HepG2 (cell line): Measurements from ENCODE around the gene WDR18. TPM values are rescaled to one million over a fixed set of nuclear protein-coding genes. Genes with fewer than 3 reads are reported as not detected.

ENCODE experiments used
- CSRNP1 ChIP-seq: sonication (generic); formaldehyde crosslinking; IDR thresholded peaks from 2 replicates; pipeline ENCODE4 v1.8.1; 2023; ENCODE audit warnings: mild to moderate bottlenecking, missing genetic modification reagents
- HNRNPL ChIP-seq: fragments of 200-400 bp; formaldehyde crosslinking; IDR thresholded peaks from 2 replicates; pipeline ENCODE4 v1.6.1; 2017; ENCODE audit warnings: mild to moderate bottlenecking, low read depth, low read length
- MAFG ChIP-seq: sonication (generic); formaldehyde crosslinking; IDR thresholded peaks from 2 replicates; pipeline ENCODE4 v1.5.1; 2020; ENCODE audit warnings: mild to moderate bottlenecking, missing genetic modification reagents
- MYPOP ChIP-seq: sonication (generic); formaldehyde crosslinking; IDR thresholded peaks from 2 replicates; pipeline ENCODE4 v1.8.1; 2023; ENCODE audit warnings: mild to moderate bottlenecking, moderate library complexity, missing genetic modification reagents
- NR2F6 ChIP-seq, 2 experiments: IDR thresholded peaks; 2 replicates each; pipeline ENCODE4 v1.6.1; 2016; ENCODE audit warnings: antibody characterized with exemption in 1 of 2, mild to moderate bottlenecking in 1 of 2
- RBM22 ChIP-seq: fragments of 200-400 bp; formaldehyde crosslinking; optimal IDR thresholded peaks from 2 replicates; pipeline ENCODE3; 2017; ENCODE audit warnings: mild to moderate bottlenecking, low read length, moderate library complexity
- REL ChIP-seq: sonication (generic); formaldehyde crosslinking; conservative IDR thresholded peaks from 2 replicates; pipeline ENCODE4 v1.8.0; 2022; ENCODE audit warnings: mild to moderate bottlenecking, missing genetic modification reagents, moderate library complexity
- TBX3 ChIP-seq: fragments of 450-650 bp; IDR thresholded peaks from 2 replicates; pipeline ENCODE4 v1.6.1; 2017; ENCODE audit warnings: antibody characterized with exemption, mild to moderate bottlenecking, inconsistent platforms, borderline replicate concordance
- ZFP36L1 ChIP-seq: sonication (generic); formaldehyde crosslinking; IDR thresholded peaks from 2 replicates; pipeline ENCODE4 v1.8.0; 2022; ENCODE audit warnings: mild to moderate bottlenecking, missing genetic modification reagents, moderate library complexity
- ZFP37 ChIP-seq: sonication (generic); formaldehyde crosslinking; IDR thresholded peaks from 2 replicates; pipeline ENCODE4 v1.4.0; 2020; ENCODE audit warnings: missing genetic modification reagents, borderline replicate concordance
- ZNF407 ChIP-seq: sonication (generic); formaldehyde crosslinking; IDR thresholded peaks from one replicate; pipeline ENCODE4 v1.5.1; 2020; ENCODE audit warnings: mild to moderate bottlenecking, missing genetic modification reagents; ENCODE audit errors: not compliant biosample characterization
- ZNF616 ChIP-seq: sonication (generic); formaldehyde crosslinking; IDR thresholded peaks from 2 replicates; pipeline ENCODE4 v1.5.0; 2020; ENCODE audit warnings: low read depth, mild to moderate bottlenecking, missing genetic modification reagents
- ZNF704 ChIP-seq: sonication (generic); formaldehyde crosslinking; IDR thresholded peaks from 2 replicates; pipeline ENCODE4 v1.8.1; 2023; ENCODE audit warnings: mild to moderate bottlenecking, inconsistent platforms, moderate library complexity, missing genetic modification reagents, borderline replicate concordance
- polyA plus RNA-seq, 8 experiments: library from polyadenylated mRNA; depleted of rRNA in 3 of 8; stranded (reverse) in 7 of 8; unstranded in 1 of 8; fragments of >200 nt; fragmentation: Illumina TruSeq in 4 of 8; extraction: Trizol in 4 of 8; gene quantifications; 2 replicates each; pipeline versions ENCODE4 v1.2.1 to v1.2.3, GENCODE V29; 2011 to 2016; ENCODE audit warnings: low read depth in 4 of 8, missing spikeins in 1 of 8, mixed read lengths in 1 of 8; ENCODE audit not compliant: insufficient read depth in 1 of 8
- total RNA-seq, 5 experiments: library from RNA; depleted of rRNA; stranded (reverse); fragments of >200 nt; fragmentation: Illumina TruSeq; extraction: Trizol; gene quantifications; 2 replicates each; pipeline ENCODE4 v1.2.3, GENCODE V29; 2016; ENCODE audit warnings: low read depth in 1 of 5

WDR18 gene
- total and polyA plus RNA-seq, 2 of the 13 experiments (the other 11 are each of a cell fraction or from before 2014, with no cell fraction given), result 36.4 to 47.6 TPM

GRCh38 chr19:934865-935479, 49.2 kb upstream of the WDR18 start (continued):
- TF ChIP-seq NR2F6 (IDR thresholded peaks at IDR 0.05) (peak; percentile 55; the same call in 1 of the 2 replicates), NR2F6 (CRISPR knock-in tag; IDR thresholded peaks at IDR 0.05) (peak; percentile 90), ZNF704 (CRISPR knock-in tag) (0 out of 2 replicates have a peak, but pooled peaks have one; percentile 71), MAFG (CRISPR knock-in tag) (no peak), HNRNPL (peak; percentile 100), TBX3 (peak; percentile 90), CSRNP1 (CRISPR knock-in tag) (peak; percentile 90), ZFP36L1 (peak; percentile 72; the same call in 1 of the 2 replicates), ZFP37 (CRISPR knock-in tag) (peak; percentile 87), ZNF616 (CRISPR knock-in tag) (0 out of 2 replicates have a peak, but pooled peaks have one; percentile 48), RBM22 (no peak), MYPOP (CRISPR knock-in tag) (peak; percentile 79), REL (CRISPR knock-in tag) (0 out of 2 replicates have a peak, but pooled peaks have one; percentile 39), ZNF407 (CRISPR knock-in tag) (peak; percentile 37)
